HG03108 (cell line): Measurements from ENCODE around the gene TECPR2.
"Not testable (repeated sequence)": the region's sequence is repeated elsewhere in the genome, so short reads cannot be mapped to it uniquely, and the experiment has no call there.

ENCODE experiments used
- ATAC-seq: cut with Tn5 transposase; IDR thresholded peaks from one replicate; pipeline ENCODE4 v1.9.1; 2021; ENCODE audit warnings: moderate library complexity; ENCODE audit not compliant: unreplicated experiment

Gene TECPR2

GRCh38 chr14:102548616-102549240 is 186.0 kb downstream of the TECPR2 start:
- no peak for ATAC-seq

- ATAC-seq, result not testable (repeated sequence)
Measured at GRCh38 chr14:102550927-102551401, 188.2 kb downstream of the TECPR2 start.
